NCI-H2196 (cell line): ENCODE data around the gene HERC2.
"Not testable (repeated sequence)": the region's sequence is repeated elsewhere in the genome, so short reads cannot be mapped to it uniquely, and the experiment has no call there.

Experiments used
- DNase-seq: peaks from one replicate; lab custom pipeline; 2025; ENCODE audit not compliant: unreplicated experiment; lab: John Stamatoyannopoulos, UW

HERC2 gene

GRCh38 chr15:28136236-28136904 is 185.6 kb downstream of the HERC2 start:
- not testable (repeated sequence) for DNase-seq

GRCh38 chr15:28133281-28133680 is 188.7 kb downstream of the HERC2 start:
- no peak for DNase-seq

- DNase-seq, result no peak
Measured at GRCh38 chr15:28132524-28133275, 189.3 kb downstream of the HERC2 start.

- no peak for DNase-seq
Measured at GRCh38 chr15:28131946-28132345, 190.0 kb downstream of the HERC2 start.

GRCh38 chr15:28131400-28131799 is 190.6 kb downstream of the HERC2 start:
- no peak for DNase-seq

- DNase-seq, result no peak
Measured at GRCh38 chr15:28130651-28131050, 191.3 kb downstream of the HERC2 start.

GRCh38 chr15:28129231-28129848 is 192.6 kb downstream of the HERC2 start:
- no peak for DNase-seq

GRCh38 chr15:28128031-28128430 is 193.9 kb downstream of the HERC2 start:
- no peak for DNase-seq

GRCh38 chr15:28127036-28127435 is 194.9 kb downstream of the HERC2 start:
- DNase-seq, result no peak

- peak; percentile 50 for DNase-seq
Measured at GRCh38 chr15:28125673-28126651, 196.0 kb downstream of the HERC2 start.

- DNase-seq, result no peak
Measured at GRCh38 chr15:28124841-28125240, 197.1 kb downstream of the HERC2 start.

- peak; percentile 58 for DNase-seq
Measured at GRCh38 chr15:28123408-28124023, 198.5 kb downstream of the HERC2 start.

GRCh38 chr15:28122038-28122949 is 199.7 kb downstream of the HERC2 start:
- DNase-seq, result no peak

GRCh38 chr15:28121577-28121976 is 200.4 kb downstream of the HERC2 start:
- DNase-seq, result not testable (repeated sequence)

- DNase-seq, result no peak
Measured at GRCh38 chr15:28120359-28120640, 201.7 kb downstream of the HERC2 start.

GRCh38 chr15:28118531-28118930 is 203.4 kb downstream of the HERC2 start:
- no peak for DNase-seq

- no peak for DNase-seq
Measured at GRCh38 chr15:28118083-28118482, 203.9 kb downstream of the HERC2 start.

- DNase-seq, result no peak
Measured at GRCh38 chr15:28117432-28117990, 204.5 kb downstream of the HERC2 start.
